Esophagus squamous epithelium (tissue), 4 donors: Measurements from ENCODE around the gene ELP4.

Experiments
- POLR2A ChIP-seq, 4 donors: fragments of 450-650 bp; IDR thresholded peaks; one replicate each; pipeline ENCODE4 v1.6.1; 2017; ENCODE audit warnings: antibody characterized with exemption in 4 of 4, mild to moderate bottlenecking in 4 of 4, moderate library complexity in 3 of 4
- TF ChIP-seq, protein P1 (sequence below), 6 experiments: fragments of 450-650 bp in 4 of 6; fragments of 200-600 bp in 2 of 6; sonication (generic) in 2 of 6; IDR thresholded peaks; one replicate each; pipeline ENCODE4 v1.5.1; 2016 to 2019; ENCODE audit warnings: antibody characterized with exemption in 6 of 6, mild to moderate bottlenecking in 4 of 6, moderate library complexity in 4 of 6

DNA sequence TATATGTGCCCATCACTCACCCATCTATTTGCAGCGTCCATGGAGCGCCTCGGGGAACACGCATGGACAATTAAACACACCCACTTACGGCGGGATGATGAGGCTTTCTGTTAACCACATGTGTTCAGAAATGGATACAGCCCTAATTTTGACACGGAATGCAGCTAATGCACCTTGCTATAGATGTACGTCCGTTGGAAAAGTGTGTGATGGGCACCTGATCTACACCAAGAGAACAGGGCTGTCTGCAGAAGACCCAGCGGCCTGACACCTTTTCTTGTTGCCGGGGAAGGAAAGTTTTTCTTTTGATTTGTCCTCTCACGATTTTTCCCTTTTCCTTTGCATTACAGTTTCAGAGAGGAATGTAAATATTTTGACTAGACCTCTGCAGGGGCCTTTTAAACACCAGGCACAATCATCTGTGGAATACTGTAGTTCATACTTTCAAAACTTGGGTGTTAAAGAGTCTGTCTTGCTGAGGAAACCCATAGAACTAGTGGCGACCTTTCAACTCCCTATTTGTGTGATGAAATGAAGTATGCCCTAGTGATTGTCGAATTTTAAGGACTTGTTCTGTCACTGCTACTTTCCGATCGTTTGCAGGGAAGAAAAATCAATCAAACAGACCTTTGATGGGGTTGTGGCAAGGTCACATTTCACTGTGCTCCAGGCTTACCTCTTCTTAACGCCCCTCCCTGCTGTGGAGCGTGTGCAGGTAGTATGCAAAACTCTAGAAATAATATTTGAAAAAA is 318.1 kb downstream of the ELP4 start:
- TF ChIP-seq, protein P1, sequence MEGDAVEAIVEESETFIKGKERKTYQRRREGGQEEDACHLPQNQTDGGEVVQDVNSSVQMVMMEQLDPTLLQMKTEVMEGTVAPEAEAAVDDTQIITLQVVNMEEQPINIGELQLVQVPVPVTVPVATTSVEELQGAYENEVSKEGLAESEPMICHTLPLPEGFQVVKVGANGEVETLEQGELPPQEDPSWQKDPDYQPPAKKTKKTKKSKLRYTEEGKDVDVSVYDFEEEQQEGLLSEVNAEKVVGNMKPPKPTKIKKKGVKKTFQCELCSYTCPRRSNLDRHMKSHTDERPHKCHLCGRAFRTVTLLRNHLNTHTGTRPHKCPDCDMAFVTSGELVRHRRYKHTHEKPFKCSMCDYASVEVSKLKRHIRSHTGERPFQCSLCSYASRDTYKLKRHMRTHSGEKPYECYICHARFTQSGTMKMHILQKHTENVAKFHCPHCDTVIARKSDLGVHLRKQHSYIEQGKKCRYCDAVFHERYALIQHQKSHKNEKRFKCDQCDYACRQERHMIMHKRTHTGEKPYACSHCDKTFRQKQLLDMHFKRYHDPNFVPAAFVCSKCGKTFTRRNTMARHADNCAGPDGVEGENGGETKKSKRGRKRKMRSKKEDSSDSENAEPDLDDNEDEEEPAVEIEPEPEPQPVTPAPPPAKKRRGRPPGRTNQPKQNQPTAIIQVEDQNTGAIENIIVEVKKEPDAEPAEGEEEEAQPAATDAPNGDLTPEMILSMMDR (IDR thresholded peaks at IDR 0.05) = no peak
- no peak for TF ChIP-seq POLR2A (IDR thresholded peaks at IDR 0.05)
